Gastrocnemius medialis (tissue), 4 donors: Measurements from ENCODE around the gene SH2B3.

Experiments
- CTCF ChIP-seq, 5 experiments: fragments of 450-650 bp in 3 of 5; fragments of 200-600 bp in 2 of 5; sonication (generic) in 2 of 5; IDR thresholded peaks in 4 of 5; conservative IDR thresholded peaks in 1 of 5; 1 replicate in 4 of 5; 2 replicates in 1 of 5; pipeline ENCODE4 v1.5.1; 2016 to 2019; ENCODE audit warnings: antibody characterized with exemption in 5 of 5, mild to moderate bottlenecking in 3 of 5, moderate library complexity in 3 of 5
- POLR2A ChIP-seq, 2 donors: fragments of 450-650 bp; IDR thresholded peaks; one replicate each; pipeline ENCODE4 v1.6.1; 2017; ENCODE audit warnings: antibody characterized with exemption in 2 of 2, mild to moderate bottlenecking in 2 of 2, moderate library complexity in 2 of 2

GRCh38 chr12:111413442-111414086, 7.8 kb downstream of the SH2B3 start:
- no peak for TF ChIP-seq CTCF (IDR thresholded peaks at IDR 0.05 in 4 of 5, conservative IDR thresholded peaks at IDR 0.05 in 1 of 5)
- TF ChIP-seq POLR2A (IDR thresholded peaks at IDR 0.05) = no peak
